ENCODE results near the gene MIOS. TPM values are rescaled to one million over a fixed set of nuclear protein-coding genes. Genes with fewer than 3 reads are reported as not detected.
A peak's percentile ranks its signal among the peaks of the same experiment; 100 is the strongest.

Gene MIOS
- total RNA-seq, 1 donor from 2014 or later = 64.9 TPM

DNA sequence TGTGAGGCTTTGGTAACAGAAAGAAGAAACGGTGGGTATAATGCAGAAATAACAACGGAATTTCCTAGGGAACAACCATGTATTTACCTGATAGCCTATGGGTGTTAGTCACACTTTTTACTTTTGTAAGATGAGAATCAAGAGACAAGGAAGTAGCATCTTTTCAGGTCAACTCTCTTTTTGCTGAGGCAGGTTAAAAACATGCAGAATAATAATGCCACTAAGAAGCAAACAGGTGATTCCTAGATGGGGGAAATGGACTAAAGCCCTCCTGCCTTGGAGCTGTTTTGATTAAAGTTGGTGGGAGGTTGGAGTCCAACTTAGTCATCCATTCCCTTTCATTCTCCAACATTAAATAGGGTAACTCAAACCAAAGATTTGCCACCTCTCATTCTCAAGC is 29.0 kb upstream of the MIOS start:
- H3K4me3 ChIP-seq (ENCODE audit: low read depth, low read length) = no peak overlapping the region
- TF ChIP-seq, protein P1, sequence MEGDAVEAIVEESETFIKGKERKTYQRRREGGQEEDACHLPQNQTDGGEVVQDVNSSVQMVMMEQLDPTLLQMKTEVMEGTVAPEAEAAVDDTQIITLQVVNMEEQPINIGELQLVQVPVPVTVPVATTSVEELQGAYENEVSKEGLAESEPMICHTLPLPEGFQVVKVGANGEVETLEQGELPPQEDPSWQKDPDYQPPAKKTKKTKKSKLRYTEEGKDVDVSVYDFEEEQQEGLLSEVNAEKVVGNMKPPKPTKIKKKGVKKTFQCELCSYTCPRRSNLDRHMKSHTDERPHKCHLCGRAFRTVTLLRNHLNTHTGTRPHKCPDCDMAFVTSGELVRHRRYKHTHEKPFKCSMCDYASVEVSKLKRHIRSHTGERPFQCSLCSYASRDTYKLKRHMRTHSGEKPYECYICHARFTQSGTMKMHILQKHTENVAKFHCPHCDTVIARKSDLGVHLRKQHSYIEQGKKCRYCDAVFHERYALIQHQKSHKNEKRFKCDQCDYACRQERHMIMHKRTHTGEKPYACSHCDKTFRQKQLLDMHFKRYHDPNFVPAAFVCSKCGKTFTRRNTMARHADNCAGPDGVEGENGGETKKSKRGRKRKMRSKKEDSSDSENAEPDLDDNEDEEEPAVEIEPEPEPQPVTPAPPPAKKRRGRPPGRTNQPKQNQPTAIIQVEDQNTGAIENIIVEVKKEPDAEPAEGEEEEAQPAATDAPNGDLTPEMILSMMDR (conservative IDR thresholded peaks at IDR 0.05; ENCODE audit: low read depth, low read length) = no peak
- DNase-seq (ENCODE audit: low read depth) = no peak

DNA sequence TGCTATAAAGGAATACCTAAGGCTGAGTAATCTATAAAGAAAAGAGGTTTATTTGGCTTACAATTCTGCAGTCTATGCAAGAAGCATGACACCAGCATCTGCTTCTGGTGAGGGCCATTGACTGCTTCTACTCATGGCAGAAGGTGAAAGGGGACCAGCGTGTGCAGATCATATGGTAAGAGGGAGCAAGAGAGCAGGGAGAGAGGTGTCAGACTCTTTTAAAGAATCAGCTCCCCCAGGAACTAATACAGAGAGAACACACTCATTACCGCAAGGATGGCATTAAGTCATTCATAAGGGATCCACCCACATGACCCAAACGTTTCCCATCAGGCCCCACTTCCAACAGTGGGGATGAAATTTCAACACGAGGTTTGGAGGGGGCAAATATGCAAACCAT is 27.5 kb upstream of the MIOS start:
- DNase-seq (ENCODE audit: low read depth) = no peak
- TF ChIP-seq, protein P1 (conservative IDR thresholded peaks at IDR 0.05; ENCODE audit: low read depth, low read length) = no peak
- H3K4me3 ChIP-seq (ENCODE audit: low read depth, low read length) = no peak overlapping the region

DNA sequence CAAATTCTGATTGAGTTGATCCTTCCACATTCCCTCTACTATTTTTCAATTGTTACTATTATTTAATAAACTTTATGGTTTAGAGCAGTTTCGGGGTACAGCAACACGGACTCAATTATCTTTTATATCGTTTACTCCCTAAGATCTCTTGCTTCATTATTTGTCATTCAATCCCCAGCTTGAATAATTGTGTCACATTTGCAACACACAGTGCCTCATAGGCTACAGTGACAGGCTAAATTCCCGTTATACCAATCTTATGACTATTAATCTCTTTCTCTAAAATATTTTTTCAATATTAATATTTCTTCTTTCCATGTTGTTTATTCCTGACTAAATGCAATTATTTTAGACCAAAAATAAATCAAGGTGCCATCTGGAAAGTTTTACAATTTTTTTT is 27.0 kb upstream of the MIOS start:
- H3K4me3 ChIP-seq (ENCODE audit: low read depth, low read length) = no peak overlapping the region
- DNase-seq (ENCODE audit: low read depth) = no peak
- TF ChIP-seq, protein P1 (conservative IDR thresholded peaks at IDR 0.05; ENCODE audit: low read depth, low read length) = no peak

DNA sequence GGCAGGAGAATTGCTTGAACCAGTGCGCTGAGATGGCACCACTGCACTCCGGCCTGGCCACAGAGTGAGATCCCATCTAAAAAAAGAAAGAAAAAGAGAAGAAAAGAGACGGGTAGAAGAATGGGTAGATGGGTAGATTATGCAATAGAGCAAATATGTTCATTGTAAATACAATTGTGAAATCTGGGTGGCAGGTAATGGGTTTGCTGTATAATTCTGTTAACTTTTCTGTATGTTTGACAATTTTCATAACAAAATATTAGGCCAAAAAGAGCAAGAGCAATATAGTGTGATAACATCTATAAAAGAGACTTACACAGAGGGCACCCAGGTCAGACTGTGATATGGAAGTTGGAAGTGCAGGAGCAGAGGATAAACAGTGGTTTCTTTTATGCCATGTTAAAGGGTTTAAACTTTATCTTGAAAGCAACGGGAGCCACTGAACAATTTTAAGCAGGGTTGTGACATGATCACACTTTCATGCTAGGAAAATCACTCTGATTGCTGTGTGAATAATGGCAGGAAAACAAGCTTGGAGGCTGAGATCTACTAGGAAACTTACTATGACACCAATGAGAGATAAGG is 24.3 kb upstream of the MIOS start:
- TF ChIP-seq, protein P1 (conservative IDR thresholded peaks at IDR 0.05; ENCODE audit: low read depth, low read length) = no peak
- no peak for DNase-seq (ENCODE audit: low read depth)
- H3K4me3 ChIP-seq (ENCODE audit: low read depth, low read length) = no peak overlapping the region

DNA sequence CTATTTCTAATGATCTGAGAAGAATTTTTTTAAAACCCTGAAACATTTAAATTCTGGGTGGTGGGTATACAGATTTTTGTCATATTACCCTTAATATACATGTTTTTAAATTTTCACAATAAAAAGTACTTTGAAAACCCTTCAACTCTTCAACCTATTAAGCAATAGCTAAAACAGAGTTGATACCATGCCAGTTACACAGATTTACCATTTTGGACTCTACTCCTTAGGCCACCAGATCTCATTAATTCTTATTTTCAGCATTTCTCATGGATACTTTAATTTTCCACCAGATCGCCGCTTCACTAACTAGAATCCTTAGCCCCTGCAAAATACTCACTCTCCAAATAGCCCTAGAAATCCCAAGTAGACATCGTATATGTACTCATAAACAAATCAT is 18.3 kb upstream of the MIOS start:
- H3K4me3 ChIP-seq (ENCODE audit: low read depth, low read length) = no peak overlapping the region
- TF ChIP-seq, protein P1 (conservative IDR thresholded peaks at IDR 0.05; ENCODE audit: low read depth, low read length) = no peak
- no peak for DNase-seq (ENCODE audit: low read depth)

DNA sequence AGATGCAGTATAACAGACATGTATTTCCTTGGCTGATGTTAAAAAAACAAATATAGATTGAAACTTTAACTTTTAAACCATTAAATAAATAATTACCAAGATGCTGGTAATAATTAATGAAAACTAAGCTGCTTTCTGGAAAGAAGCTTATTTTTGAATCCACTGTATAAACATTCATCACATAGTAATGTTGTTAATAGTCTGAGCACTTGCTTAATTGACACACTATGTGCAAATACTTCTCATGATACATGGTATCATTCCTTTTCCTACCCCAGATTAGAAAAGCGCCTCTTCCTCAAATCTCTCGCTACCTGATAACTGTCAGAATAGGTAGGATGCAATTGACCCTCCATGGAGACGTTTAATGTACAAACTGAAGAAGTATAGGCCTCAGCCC is 16.0 kb upstream of the MIOS start:
- peak; percentile 38 for DNase-seq (ENCODE audit: low read depth)
- TF ChIP-seq, protein P1 (conservative IDR thresholded peaks at IDR 0.05; ENCODE audit: low read depth, low read length) = no peak
- no peak overlapping the region for H3K4me3 ChIP-seq (ENCODE audit: low read depth, low read length)

DNA sequence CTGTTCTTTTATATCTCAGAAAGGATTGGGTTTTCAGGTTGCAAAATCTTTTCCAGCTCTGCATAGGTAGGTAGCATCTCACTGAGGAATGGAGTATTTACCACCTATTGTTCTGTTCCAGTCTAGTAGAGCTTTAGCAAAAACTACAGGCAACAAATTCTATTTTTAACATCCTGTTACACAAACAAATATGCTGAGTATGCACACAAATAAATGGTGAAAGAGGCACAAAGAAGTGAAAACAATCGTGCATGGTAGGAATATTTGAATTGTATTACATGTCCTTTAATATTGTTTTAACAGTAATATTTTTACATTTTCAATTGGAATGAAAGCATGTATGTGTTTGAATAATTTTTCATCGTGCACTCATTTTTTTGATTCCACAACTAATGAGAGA is 14.5 kb upstream of the MIOS start:
- no peak for DNase-seq (ENCODE audit: low read depth)
- TF ChIP-seq, protein P1 (conservative IDR thresholded peaks at IDR 0.05; ENCODE audit: low read depth, low read length) = no peak

More for the DNA sequence above, 14.5 kb upstream of the MIOS start:
- no peak overlapping the region for H3K4me3 ChIP-seq (ENCODE audit: low read depth, low read length)
